Keratinocyte (primary cell): ENCODE data around the gene TENM3. TPM values are rescaled to one million over a fixed set of nuclear protein-coding genes. Genes with fewer than 3 reads are reported as not detected.

Source experiments
- DNase-seq: peaks from one replicate; pipeline ENCODE4 v3.0.0-alpha.2; 2011; ENCODE audit warnings: low read depth, missing footprints, low spot score
- FAIRE-seq: peaks from 2 replicates; lab custom pipeline; 2011; peaks lifted over from hg19 to GRCh38; lab: Jason Lieb, UNC
- H2AFZ ChIP-seq: 2 replicates; pipeline ENCODE4 v1.6.0; 2012; ENCODE audit warnings: low read length, control low read depth, inconsistent platforms; ENCODE audit not compliant: control insufficient read depth
- H3K27ac ChIP-seq: 2 replicates; pipeline ENCODE4 v1.5.1; 2011; ENCODE audit warnings: low read length; ENCODE audit not compliant: control insufficient read depth, insufficient read depth
- H3K27me3 ChIP-seq: 3 replicates; pipeline ENCODE4 v1.6.0; 2011; ENCODE audit warnings: low read length; ENCODE audit not compliant: control insufficient read depth, insufficient read depth; ENCODE audit errors: extremely low read depth
- H3K36me3 ChIP-seq, 2 experiments: 2 replicates in 1 of 2; 3 replicates in 1 of 2; pipeline ENCODE4 v1.5.1; 2011; ENCODE audit warnings: low read length in 2 of 2, mild to moderate bottlenecking in 1 of 2; ENCODE audit not compliant: control insufficient read depth in 2 of 2, insufficient read depth in 2 of 2; ENCODE audit errors: extremely low read depth in 1 of 2
- H3K4me1 ChIP-seq: 3 replicates; pipeline ENCODE4 v1.5.1; 2011; ENCODE audit warnings: low read length; ENCODE audit not compliant: control insufficient read depth, insufficient read depth; ENCODE audit errors: extremely low read depth
- H3K4me2 ChIP-seq: 3 replicates; pipeline ENCODE4 v1.6.0; 2011; ENCODE audit warnings: low read depth, low read length; ENCODE audit not compliant: control insufficient read depth, insufficient read depth; ENCODE audit errors: extremely low read depth
- H3K4me3 ChIP-seq, 3 experiments: fragments of 200-600 bp in 1 of 3; sonication (generic) in 1 of 3; 2 replicates in 2 of 3; 3 replicates in 1 of 3; pipeline ENCODE4 v1.5.1; 2011 to 2016; ENCODE audit warnings: low read length in 3 of 3, mild to moderate bottlenecking in 3 of 3, control low read depth in 2 of 3, inconsistent platforms in 1 of 3, low read depth in 1 of 3, mixed read lengths in 1 of 3, mixed run types in 1 of 3, moderate library complexity in 1 of 3; ENCODE audit not compliant: control insufficient read depth in 2 of 3, insufficient read depth in 2 of 3; ENCODE audit errors: extremely low read depth in 1 of 3
- H3K79me2 ChIP-seq: 2 replicates; pipeline ENCODE4 v1.6.0; 2012; ENCODE audit warnings: low read length; ENCODE audit not compliant: control insufficient read depth, insufficient read depth
- H3K9ac ChIP-seq: 3 replicates; pipeline ENCODE4 v1.6.0; 2011; ENCODE audit warnings: low read length; ENCODE audit not compliant: control insufficient read depth, insufficient read depth; ENCODE audit errors: extremely low read depth
- H3K9me1 ChIP-seq: 3 replicates; pipeline ENCODE4 v1.6.0; 2011; ENCODE audit warnings: low read length; ENCODE audit not compliant: control insufficient read depth, insufficient read depth; ENCODE audit errors: extremely low read depth
- H3K9me3 ChIP-seq: 2 replicates; pipeline ENCODE4 v1.5.1; 2012; ENCODE audit warnings: low read depth, low read length; ENCODE audit not compliant: control insufficient read depth
- H4K20me1 ChIP-seq: 3 replicates; pipeline ENCODE4 v1.6.0; 2011; ENCODE audit warnings: low read length; ENCODE audit not compliant: control insufficient read depth, insufficient read depth; ENCODE audit errors: extremely low read depth
- CTCF ChIP-seq, 3 experiments: IDR thresholded peaks in 1 of 3; conservative IDR thresholded peaks in 1 of 3; optimal IDR thresholded peaks in 1 of 3; 2 replicates in 2 of 3; 3 replicates in 1 of 3; pipeline versions ENCODE3 to v1.5.1; 2011; ENCODE audit warnings: low read length in 3 of 3, mild to moderate bottlenecking in 3 of 3, moderate library complexity in 2 of 3, control low read depth in 1 of 3, inconsistent platforms in 1 of 3; ENCODE audit not compliant: insufficient read depth in 2 of 3; ENCODE audit errors: extremely low read depth in 1 of 3
- EZH2 ChIP-seq: IDR thresholded peaks from one replicate; pipeline ENCODE4 v1.6.1; 2012; ENCODE audit warnings: inconsistent platforms, mild to moderate bottlenecking, low read length, moderate library complexity
- dilution Hi-C: fragments of 300-500 bp; cut with MboI; formaldehyde crosslinking; loops from one replicate; pipeline ENCODE4 v1.7.0; 2020; ENCODE audit warnings: low sequenced_read_pairs; ENCODE audit not compliant: extremely low pct_ligation_motif_present
- polyA plus RNA-seq, 5 experiments: library from polyadenylated mRNA; depleted of rRNA in 3 of 5; stranded (reverse) in 3 of 5; stranded (forward) in 1 of 5; unstranded in 1 of 5; fragments of >200 nt; gene quantifications; 1 replicate in 1 of 5; 2 replicates in 3 of 5; 3 replicates in 1 of 5; pipeline versions ENCODE4 v1.2.1 to v1.2.3, GENCODE V29; 2011 to 2012; ENCODE audit warnings: missing spikeins in 2 of 5, low read depth in 1 of 5, low replicate concordance in 1 of 5

TENM3 gene
- polyA plus RNA-seq, 1 donor (not counting 4 experiments of a cell fraction or from before 2014, with no cell fraction given): 17.0 TPM

DNA sequence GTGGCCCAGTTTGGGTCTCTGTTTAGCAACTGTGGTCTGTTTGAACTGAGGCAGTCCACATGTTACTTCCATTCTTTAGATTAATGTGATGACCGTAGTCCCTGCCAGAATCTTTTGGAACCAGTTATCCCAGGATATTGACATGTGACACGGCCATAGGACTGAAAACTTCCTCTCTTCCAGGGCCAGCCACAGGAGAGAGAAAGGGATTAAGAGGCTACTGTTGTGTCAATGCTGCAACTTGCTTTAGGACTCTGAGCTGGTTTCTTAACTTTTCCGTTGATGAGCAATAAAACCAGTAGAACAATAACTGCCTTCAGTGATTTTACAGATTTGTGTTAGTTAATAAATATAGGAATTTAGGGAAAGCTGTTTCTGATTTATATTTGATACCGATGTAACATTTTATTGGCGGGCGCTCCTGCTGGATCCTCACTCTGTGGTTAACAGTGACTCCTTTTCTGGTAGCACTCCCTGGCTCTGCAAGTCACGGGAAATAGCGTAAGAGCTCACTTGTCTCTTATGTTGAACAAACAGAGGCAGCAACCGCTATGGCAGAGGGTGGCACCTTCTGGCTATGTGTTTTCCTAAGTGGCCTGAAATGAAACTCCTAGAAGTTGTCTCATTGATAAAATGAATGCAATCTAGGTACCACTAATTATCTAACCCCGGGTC is 2.5 kb downstream of the TENM3 start:
- DNase-seq (no peak), FAIRE-seq (peak; percentile 56)
- Histone ChIP-seq H3K9ac (peak overlapping the region; percentile 55), H3K4me3 (peak overlapping the region in 1 of 3 experiments; percentile 48), H3K4me1 (peaks cover 50% of the 10 kb centered on the region), H3K9me3 (no peaks in the 10 kb centered on the region), H2AFZ (no peak overlapping the region), H3K27me3 (no peaks in the 10 kb centered on the region), H3K36me3 (no peaks in the 10 kb centered on the region), H3K27ac (peak overlapping the region; percentile 80), H4K20me1 (no peaks in the 10 kb centered on the region), H3K4me2 (peak overlapping the region; percentile 78), H3K9me1 (no peaks in the 10 kb centered on the region), H3K79me2 (peaks cover 5% of the 10 kb centered on the region)
- no peak for TF ChIP-seq CTCF (optimal IDR thresholded peaks at IDR 0.05 in 1 of 3, IDR thresholded peaks at IDR 0.05 in 1 of 3, conservative IDR thresholded peaks at IDR 0.05 in 1 of 3; ENCODE audit: extremely low read depth in 1 of 3, insufficient read depth in 2 of 3, low read length in 3 of 3)
- TF ChIP-seq EZH2: no peak
- dilution Hi-C loops: no loop called here

DNA sequence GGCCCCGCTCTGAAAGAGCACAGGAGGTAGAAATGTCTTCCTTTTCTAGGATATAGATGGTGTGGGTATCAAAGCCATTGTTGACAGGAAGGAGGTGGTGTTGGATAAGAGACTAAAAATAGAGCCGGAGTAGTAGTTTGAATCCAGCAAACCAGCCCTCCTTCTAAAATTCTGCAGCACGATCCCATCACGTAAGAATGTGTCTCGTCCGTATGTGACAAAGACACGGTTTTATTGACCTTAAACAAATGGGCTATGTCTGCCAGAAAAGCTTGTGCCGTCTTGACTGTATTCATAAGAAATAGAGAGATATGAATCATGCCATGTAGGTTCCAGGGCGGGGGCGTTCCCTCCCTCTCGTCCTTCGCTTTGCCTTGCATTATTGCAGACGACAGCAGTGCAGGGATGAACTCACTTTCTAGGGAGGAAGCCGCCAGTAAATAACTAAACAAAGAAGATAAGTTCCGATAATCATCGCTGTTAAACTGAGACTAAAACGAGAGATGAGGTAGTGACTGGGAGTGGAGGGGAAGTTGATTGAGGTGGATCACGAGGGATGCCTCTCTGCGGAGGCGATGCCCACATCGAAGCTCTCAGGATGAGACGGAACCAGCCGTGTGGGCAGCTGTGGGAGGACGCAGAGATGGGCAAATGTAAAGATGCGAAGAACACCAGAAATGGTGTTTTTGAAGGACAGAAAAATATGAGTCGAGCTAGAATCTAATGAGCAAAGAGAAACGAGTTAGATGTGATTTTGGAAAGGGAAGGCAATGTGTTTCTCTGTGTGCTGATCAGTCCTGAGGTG is 3.4 kb downstream of the TENM3 start:
- peak overlapping the region; percentile 55 for H3K9ac ChIP-seq
- peak overlapping the region; percentile 46 for H2AFZ ChIP-seq
- no peak for TF ChIP-seq EZH2
- TF ChIP-seq CTCF (optimal IDR thresholded peaks at IDR 0.05 in 1 of 3, IDR thresholded peaks at IDR 0.05 in 1 of 3, conservative IDR thresholded peaks at IDR 0.05 in 1 of 3; ENCODE audit: extremely low read depth in 1 of 3, insufficient read depth in 2 of 3, low read length in 3 of 3): no peak
- H3K36me3 ChIP-seq: no peaks in the 10 kb centered on the region
- FAIRE-seq (peak; percentile 98), DNase-seq (peak; percentile 56)
- no peaks in the 10 kb centered on the region for H3K9me3 ChIP-seq
- H3K4me2 ChIP-seq: peak overlapping the region; percentile 78
- H3K4me3 ChIP-seq: peak overlapping the region in 2 of 3 experiments; percentile 48 to 49
- H3K27ac ChIP-seq: peak overlapping the region; percentile 80
- peaks cover 5% of the 10 kb centered on the region for H3K79me2 ChIP-seq
- H4K20me1 ChIP-seq: no peaks in the 10 kb centered on the region
- no peaks in the 10 kb centered on the region for H3K9me1 ChIP-seq
- no peaks in the 10 kb centered on the region for H3K27me3 ChIP-seq
- dilution Hi-C loops: no loop called here
- peaks cover 52% of the 10 kb centered on the region for H3K4me1 ChIP-seq
